Activated CD4-positive, alpha-beta T cell treated with anti-CD3 and anti-CD28 coated beads for 4 hours (primary cell): ENCODE results near the gene ISG15.
"Not testable (repeated sequence)": the region's sequence is repeated elsewhere in the genome, so short reads cannot be mapped to it uniquely, and the experiment has no call there.

ENCODE experiments used
- DNase-seq, 2 donors: peaks; one replicate each; pipeline ENCODE4 v3.0.0-alpha.2; 2020

Gene ISG15

DNA sequence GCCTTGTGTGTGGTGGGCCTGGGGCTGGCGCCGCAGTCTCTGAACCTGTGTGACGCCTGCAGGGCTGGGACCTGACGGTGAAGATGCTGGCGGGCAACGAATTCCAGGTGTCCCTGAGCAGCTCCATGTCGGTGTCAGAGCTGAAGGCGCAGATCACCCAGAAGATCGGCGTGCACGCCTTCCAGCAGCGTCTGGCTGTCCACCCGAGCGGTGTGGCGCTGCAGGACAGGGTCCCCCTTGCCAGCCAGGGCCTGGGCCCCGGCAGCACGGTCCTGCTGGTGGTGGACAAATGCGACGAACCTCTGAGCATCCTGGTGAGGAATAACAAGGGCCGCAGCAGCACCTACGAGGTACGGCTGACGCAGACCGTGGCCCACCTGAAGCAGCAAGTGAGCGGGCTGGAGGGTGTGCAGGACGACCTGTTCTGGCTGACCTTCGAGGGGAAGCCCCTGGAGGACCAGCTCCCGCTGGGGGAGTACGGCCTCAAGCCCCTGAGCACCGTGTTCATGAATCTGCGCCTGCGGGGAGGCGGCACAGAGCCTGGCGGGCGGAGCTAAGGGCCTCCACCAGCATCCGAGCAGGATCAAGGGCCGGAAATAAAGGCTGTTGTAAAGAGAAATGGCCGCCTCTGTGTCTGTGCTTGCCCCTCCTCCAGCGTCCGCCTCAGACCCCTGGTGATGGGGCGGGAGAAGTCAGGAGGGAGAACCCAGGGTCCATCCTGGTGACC, 788 bp downstream of the ISG15 start:
- DNase-seq: peak in 1 of 2 donors; percentile 39

DNA sequence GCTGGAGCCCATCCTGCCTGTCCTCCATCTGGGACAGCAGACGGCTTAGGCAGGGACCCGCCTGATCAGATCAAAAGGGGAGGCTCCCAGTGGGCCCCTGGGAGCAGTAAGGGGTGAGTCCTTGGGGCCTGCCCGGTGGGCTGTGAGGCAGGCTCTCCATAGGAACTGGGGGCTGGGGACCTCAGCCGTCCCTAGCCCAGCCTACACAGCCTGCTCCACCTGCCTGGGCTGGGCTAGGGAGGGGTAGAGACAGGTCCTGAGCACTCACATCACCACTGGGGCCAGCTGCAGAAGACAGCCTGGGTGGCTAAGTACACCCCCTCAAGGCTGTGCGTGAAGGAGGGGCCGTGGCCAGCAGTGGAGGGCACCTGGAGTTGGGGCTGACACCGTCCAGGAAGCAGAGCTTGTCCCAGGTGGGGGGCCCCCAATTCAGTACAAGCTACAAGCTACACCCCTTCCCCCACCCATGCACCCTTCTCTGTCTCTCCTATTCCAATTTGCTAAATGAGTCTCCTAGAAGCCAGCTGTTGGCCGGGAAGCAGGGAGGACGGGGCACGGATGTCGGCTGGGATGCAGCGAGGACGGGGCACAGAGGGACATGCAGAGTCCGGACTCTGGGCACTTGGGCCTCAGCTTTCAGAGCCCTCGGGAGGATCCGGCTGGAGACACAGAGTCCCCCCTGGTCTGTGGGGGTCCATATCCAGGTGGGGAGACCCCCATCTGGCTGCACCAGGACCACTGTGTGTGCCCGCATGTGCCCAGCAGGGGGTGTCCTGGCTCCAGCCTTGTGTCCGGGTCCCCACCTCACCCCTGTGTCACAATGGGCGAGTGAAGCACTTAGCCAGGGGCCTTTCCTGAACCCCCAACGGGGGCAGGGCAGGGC, 1.7 kb downstream of the ISG15 start:
- DNase-seq: no peak

DNA sequence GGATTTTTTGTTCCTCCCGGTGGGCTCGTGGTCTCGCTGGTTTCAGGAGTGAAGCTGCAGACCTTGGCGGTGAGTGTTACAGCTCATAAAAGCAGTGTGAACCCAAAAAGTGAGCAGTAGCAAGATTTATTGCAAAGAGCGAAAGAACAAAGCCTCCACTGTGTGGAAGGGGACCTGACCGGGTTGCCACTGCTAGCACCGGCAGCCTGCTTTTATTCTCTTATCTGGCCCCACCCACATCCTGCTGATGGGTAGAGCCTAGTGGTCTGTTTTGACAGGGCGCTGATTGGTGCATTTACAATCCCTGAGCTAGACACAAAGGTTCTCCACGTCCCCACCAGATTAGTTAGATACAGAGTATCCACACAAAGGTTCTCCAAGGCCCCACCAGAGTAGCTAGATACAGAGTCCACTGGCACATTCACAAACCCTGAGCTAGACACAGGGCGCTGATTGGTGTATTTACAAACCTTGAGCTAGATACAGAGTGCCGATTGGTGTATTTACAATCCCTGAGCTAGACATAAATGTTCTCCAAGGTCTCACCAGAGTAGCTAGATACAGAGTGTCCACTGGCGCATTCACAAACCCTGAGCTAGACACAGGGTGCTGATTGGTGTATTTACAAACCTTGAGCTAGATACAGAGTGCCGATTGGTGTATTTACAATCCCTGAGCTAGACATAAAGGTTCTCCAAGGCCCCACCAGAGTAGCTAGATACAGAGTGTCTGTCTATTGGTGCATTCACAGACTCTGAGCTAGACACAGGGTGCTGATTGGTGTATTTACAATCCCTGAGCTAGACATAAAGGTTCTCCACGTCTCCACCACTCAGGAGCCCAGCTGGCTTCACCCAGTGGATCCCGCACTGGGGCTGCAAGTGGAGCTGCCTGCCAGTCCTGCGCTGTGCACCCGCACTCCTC, 4.4 kb downstream of the ISG15 start:
- DNase-seq: not testable (repeated sequence)

DNA sequence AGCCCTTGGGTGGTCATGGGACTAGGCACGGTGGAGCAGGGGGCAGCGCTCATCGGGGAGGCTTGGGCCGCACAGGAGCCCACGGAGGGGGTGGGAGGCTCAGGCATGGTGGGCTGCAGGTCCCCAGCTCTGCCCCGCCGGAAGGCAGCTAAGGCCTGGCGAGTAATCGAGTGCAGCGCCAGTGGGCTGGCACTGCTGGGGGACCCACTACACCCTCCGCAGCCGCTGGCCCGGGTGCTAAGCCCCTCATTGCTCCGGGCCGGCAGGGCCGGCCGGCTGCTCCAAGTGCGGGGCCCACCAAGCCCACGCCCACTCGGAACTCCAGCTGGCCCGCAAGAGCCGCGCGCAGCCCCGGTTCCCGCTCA, 5.0 kb downstream of the ISG15 start:
- not testable (repeated sequence) for DNase-seq

DNA sequence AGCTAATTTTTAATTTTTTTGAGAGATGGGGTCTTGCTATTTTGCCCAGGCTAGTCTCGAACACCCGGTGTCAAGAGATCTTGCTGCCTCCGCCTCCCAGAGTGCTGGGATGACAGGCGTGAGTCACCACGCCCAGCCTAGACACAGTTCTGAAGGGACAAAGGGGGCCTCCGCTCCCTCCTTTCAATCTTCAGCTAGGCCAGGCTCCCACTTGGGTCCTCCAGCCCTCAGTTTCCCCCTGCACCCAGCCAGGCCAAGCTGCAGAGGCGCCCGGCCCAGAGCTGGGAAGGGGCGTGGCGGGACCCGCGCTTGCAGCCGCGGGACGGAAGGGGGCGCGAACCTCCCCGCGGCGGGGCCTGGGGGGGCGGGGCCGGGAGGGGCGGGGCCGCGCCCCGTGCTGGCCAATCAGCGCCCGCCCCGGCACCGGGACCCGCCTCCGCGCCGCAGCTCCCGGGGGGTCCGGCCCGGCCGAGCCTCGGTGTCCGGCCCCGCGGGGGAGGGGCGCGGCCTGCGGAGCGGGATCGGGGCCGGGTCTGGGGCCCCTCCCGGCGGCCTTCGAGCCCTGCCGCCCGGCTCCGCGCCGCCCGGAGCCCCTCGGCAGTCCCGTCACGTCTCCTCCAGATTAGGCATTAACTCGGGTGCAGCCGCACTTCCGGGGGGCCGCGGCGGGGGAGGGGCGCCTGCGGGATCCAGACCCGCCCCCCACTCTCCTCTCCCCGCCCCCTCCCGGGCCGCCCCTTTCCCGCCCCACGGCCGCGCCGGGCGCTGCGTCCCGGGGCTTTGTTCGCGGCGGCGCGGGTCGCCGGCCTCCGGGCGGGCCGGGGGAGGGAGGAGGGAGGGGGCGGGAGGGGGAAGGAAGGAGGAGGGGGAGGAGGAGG, 6.1 kb downstream of the ISG15 start:
- peak; percentile 76 to 81 for DNase-seq

DNA sequence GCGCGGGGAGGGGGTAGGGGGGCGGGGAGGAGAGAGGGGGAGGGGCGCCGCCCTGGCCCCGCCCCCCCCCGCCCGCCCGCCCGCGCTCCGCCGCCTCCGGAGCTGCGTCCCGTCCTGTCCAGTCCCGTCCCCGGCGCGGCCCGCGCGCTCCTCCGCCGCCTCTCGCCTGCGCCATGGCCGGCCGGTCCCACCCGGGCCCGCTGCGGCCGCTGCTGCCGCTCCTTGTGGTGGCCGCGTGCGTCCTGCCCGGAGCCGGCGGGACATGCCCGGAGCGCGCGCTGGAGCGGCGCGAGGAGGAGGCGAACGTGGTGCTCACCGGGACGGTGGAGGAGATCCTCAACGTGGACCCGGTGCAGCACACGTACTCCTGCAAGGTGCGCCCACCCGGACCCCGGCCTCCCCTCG, 6.7 kb downstream of the ISG15 start, which contains the start of gene AGRN:
Gene AGRN (plus strand): TSS at position 121 of the 405 bp plus-strand sequence. CDS start 53 bp downstream, at position 174.
- no peak for DNase-seq

DNA sequence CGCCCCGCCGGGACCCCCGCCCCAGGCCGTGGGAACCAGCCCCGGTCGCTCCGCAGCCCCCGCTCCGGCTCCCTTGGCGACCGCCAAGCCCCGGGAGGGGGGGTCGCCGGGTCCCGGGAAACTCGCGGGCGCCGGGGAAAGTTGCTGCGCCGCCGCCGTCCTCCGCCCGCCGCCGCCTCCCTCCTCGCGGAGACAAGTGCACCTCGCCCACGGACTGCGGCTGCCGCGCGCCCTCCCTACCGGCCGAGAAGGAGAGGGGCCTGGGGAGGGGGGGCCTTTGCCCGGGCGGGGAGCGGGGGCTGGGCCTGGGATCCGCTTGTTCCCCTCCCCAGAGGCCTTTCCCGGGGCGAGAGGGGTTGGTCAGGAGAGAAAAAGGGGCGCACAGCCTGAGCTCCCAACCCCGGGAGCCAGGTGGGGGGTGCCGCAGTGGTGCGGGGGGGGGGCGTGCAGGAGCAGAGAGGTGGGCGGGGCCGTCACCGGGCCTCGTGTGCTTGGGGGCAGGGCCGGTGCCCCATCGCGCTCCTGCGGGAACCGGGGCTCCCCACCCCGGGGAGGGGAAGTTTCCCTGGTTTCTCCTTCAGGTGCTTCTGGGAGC, 7.2 kb downstream of the ISG15 start:
- DNase-seq: peak; percentile 53 to 63

DNA sequence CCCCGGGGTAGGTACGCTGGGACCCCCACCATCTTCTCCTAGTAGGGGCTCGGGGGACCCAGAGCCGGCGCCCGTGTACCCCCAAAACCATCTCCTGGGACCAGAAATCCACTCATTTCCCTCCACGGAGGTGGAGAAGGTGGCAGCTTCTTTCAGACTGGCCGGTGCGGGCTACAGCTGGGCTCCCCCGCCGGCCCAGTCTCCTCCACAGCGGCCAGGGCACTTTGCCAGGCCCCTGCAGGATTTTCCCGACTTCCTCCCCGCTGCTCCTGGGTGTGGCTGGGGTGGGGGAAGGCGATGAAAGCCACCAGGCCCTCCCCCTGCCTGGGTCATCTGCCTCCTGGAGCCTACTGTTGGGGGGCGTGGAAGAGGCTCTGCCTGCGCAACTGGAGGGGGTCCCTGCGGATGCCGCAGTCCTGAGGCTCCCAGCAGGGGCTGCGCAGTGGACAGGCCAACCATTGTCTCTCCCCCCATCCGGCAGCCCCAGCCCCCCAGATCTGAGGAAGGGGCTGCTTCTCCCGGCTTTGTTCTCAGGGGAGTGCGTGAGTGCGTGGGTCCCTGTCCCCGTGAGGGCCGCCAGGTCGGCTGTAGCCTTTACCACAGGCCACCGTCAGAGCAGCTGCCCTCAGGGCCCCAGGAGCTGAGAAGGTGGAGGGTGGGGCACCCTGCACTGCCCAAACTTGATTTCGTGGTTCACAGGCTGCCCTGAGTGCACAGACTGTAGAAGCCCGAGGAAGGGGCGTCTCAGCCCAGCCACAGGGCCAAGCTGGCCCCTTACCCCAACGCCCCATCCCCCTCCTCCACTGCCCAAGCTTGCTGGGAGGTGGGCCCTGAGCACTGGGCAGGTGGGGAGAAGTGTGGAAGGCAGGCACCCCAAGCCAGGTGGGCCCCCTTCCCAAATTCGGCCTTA, 8.0 kb downstream of the ISG15 start:
- DNase-seq: no peak

DNA sequence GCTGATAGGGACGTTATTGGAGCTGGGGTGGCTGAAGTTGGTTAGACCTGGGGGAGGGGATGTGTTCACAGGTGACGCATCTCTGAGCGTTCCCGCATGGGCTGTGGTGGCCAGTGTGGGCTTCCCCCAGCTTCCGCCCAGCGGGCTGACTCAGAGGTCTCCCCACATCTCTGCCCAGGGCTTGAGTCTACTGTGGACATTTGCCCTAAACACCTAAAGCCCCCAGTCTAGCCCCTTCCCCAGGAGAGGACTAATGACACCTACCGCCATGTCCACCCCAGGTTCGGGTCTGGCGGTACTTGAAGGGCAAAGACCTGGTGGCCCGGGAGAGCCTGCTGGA, 8.6 kb downstream of the ISG15 start:
- DNase-seq: no peak

DNA sequence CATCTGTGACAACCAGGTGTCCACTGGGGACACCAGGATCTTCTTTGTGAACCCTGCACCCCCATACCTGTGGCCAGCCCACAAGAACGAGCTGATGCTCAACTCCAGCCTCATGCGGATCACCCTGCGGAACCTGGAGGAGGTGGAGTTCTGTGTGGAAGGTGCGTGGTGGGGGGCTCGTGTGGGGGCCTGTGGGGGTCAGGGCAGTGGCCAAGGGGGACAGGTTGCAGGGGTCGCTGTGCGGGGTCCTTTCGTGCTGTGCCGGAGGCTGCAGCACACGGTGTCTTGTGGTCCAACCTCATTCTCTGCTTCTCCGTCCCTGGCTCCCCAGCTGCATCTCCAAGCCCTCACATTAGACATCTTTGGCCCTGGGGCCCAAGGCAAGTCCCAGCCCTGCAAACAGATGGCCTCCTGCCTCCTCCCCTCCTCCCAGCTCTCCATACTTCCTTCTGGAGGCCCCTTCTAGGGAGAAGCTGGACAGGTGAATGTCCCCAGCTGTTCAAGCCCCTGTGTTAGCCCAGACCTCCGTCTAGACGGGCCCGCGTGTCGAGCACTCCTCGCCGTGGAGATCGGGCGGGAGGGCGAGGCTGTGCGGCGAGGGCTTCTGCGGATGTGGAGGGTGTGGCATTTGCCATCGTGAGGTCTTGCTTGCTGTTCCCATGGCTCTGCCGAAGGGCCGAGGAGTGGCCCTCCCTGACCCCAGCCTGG, 9.2 kb downstream of the ISG15 start:
- no peak for DNase-seq

DNA sequence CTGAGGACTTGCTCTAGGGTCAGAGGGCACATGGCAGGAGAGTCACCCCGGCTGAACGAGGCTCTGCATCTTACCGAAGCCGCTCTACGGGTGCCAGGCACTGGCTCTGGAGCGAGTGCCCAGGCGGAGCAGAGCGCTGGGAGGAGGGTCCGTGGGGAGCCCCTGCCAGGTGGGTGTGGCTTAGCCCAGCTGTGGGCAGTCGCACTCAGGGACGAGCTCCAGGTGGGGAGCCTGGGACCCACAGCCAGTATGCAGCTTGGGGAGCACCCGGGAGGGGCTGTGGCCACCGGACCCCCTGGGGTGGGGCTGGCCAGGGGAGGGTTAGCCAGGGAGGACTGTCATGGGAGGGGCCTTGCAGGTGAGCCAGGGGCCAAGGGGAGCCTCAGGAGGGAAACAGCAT, 10.4 kb downstream of the ISG15 start:
- no peak for DNase-seq

DNA sequence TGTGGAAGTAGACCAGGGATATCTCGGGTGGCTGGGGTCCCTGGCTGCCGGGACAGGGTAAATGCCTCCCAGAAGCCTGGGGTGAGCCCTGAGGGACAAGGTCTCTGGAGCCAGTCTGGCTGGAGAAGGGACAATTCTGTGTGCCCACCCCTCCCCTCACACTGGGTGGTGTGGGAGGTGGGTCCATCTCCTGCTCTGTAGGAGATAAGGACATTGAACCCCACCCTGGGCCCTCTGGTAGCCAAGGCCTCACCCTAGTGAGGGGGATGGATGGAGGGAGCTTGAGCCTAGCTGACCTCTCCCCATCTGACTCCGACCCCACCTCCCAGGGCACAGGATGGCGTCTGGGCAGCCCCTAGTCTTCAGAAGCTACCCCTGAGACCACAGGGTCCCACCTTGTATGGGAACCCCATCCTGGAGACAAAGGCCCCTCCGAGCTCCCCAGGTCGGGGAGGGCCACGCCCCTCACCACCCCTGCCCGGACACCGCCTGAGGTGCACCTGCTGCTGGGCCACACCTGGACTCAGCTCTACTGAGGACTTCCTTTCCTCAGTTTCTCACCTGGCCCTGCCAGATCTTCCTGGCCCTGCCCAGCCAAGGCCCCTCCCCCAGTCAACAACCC, 11.0 kb downstream of the ISG15 start:
- no peak for DNase-seq

DNA sequence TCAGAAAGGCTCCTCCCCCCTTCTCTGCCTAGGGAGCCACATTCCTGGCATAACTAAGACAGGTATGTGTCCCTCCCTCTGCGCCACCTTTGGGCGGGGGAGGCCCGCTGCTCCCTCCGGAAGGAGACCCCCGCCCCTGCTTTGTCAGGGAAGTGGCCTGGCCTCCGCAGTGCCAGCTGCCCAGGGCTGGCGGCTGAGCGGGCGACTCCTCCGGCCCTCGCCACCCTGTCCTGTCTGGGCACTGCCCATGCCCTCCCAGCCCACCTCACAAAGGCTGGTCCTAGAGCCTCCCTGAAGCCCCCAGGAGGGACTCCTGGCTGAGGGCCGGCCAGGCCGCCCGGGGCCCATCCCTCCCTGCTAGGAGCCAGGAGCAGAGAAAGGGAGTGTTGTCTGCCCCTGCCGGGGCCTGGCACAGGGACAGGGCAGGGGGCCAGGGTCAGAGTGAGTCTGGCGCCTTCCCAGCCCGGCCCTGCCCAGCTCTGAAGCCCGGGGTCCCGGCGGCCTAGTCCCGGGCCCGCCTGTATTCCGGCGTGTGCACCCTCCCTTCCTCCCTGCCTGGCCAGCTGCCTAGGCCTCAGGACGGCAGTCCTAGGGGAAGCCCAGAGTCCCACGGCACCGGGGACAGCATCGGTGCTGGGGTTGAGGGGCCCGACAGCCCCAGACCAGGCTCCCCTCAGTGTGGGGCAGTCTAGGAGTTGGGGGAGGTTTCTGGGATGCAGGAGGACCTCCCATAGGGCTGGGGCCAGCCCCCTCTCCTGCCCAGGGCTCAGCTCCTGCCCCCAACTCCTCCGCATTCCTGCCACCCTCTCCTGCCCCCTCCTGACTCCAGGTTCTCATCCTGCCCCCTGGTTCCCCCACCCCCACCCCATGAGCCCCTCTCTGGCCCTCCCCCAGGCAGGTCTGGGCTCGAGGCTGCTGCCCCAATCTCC, 11.7 kb downstream of the ISG15 start:
- no peak for DNase-seq

DNA sequence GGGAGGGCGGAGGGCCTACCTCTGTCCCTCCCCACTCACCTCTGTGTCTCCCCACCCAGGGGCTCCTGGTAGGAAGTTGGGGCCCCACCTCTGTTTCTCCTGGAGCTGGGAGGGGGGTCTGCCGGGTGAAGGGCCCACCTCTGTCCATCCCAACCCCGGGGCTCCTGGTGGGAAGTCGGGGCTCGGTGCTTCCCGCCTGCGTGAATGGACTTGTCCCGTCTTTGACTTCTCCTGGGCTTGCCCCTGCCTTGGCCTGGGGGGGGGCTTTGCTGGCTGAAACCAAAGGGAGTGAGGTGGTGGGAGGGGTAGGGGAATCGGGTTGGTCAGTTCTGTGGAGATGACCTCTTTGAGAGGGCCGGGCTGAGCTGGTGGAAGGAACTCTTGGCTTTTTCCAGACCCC, 12.4 kb downstream of the ISG15 start:
- DNase-seq: no peak

DNA sequence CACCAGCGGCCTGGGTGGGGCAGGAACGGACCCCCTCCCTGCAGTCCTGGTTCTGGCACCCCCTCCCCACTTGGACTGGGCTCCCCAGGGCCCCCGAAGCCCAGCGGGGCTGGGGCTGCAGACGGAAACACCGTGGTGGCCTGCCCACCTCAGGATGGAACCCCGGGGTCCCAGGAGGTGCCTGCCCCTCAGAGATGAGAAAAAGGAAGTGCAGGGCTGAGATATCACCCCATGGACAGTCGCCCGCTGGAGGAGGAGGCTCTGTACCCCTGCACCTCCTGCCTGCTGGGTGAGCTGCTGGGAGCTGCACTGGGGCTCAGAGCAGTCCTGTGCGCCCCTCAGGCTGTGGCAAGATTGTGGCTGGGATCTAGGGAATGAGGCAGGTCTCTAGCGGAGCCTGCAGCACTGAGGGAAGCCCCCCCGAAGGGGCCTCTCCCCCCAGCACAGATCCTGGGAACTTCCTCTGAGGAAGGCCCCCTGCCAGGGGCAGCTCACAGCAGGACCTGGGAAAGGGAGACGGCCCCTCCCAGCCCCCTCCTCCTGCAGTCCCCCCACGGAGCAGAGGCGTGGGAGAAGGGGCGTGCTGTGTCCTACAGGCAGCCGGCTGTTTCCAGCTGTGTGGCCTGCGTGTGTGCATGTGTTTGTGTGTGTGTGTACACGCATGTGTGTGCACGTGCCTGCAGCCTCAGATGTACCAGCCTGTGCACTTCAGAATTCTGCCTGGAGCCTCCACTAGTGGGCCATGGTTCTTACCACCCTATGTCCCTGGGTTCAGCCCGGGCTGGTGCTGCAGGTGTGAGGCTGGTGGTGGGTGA, 13.5 kb downstream of the ISG15 start:
- DNase-seq: no peak

DNA sequence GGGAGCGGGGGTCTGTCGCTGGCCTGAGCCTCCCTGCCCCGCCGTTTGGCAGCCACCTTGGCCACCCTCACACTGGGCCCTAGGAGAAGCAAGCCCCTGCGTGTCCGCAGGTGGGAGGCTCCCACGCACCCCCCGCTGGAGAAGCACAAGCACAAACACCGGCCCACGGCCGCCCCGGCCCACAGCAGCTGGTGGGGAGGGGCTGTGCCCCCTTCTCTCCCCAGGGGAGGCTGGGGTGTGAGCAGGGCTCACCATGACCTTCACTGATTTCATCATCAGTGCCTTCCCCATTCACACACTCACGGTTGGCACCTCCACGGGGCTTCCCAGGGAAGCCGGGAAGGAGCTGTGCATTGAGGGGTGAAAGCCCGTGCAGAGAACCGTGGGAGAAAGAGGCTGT, 14.5 kb downstream of the ISG15 start:
- DNase-seq: no peak
